NOMO-1 treated with DMSO at 0.1 percent for 48 hours (cell line): ENCODE results near the gene XYLB.
"Not testable (repeated sequence)": the region's sequence is repeated elsewhere in the genome, so short reads cannot be mapped to it uniquely, and the experiment has no call there.

Experiments
- DNase-seq: peaks from one replicate; lab custom pipeline; 2025; ENCODE audit not compliant: unreplicated experiment; lab: John Stamatoyannopoulos, UW

Gene XYLB

GRCh38 chr3:38386992-38387750, 40.6 kb downstream of the XYLB start:
- no peak for DNase-seq

GRCh38 chr3:38387862-38388261, 41.3 kb downstream of the XYLB start:
- no peak for DNase-seq

- no peak for DNase-seq
Measured at GRCh38 chr3:38392604-38393163, 46.1 kb downstream of the XYLB start.

GRCh38 chr3:38396239-38396638, 49.7 kb downstream of the XYLB start:
- no peak for DNase-seq

GRCh38 chr3:38396861-38397260, 50.3 kb downstream of the XYLB start:
- DNase-seq, result no peak

GRCh38 chr3:38397320-38397719, 50.7 kb downstream of the XYLB start:
- no peak for DNase-seq

- no peak for DNase-seq
Measured at GRCh38 chr3:38401246-38401962, 54.8 kb downstream of the XYLB start.

- DNase-seq, result no peak
Measured at GRCh38 chr3:38404286-38404685, 57.7 kb downstream of the XYLB start.

GRCh38 chr3:38411591-38411990, 65.0 kb downstream of the XYLB start:
- DNase-seq, result no peak

GRCh38 chr3:38420758-38421157, 74.2 kb downstream of the XYLB start:
- DNase-seq, result not testable (repeated sequence)

GRCh38 chr3:38421679-38422336, 75.2 kb downstream of the XYLB start:
- DNase-seq, result no peak

- not testable (repeated sequence) for DNase-seq
Measured at GRCh38 chr3:38426798-38427426, 80.3 kb downstream of the XYLB start.

- DNase-seq, result not testable (repeated sequence)
Measured at GRCh38 chr3:38432871-38433658, 86.5 kb downstream of the XYLB start.

- not testable (repeated sequence) for DNase-seq
Measured at GRCh38 chr3:38433661-38434060, 87.1 kb downstream of the XYLB start.

GRCh38 chr3:38438436-38439069, 92.0 kb downstream of the XYLB start:
- peak; percentile 46 for DNase-seq

GRCh38 chr3:38443205-38443604, 96.6 kb downstream of the XYLB start:
- DNase-seq, result not testable (repeated sequence)

GRCh38 chr3:38446085-38446686, 99.6 kb downstream of the XYLB start:
- DNase-seq, result no peak

- no peak for DNase-seq
Measured at GRCh38 chr3:38446812-38447211, 100.2 kb downstream of the XYLB start.

- no peak for DNase-seq
Measured at GRCh38 chr3:38450853-38451252, 104.3 kb downstream of the XYLB start.
